GM21381 (cell line): ENCODE results near the gene NME7.
"Not testable (repeated sequence)": the region's sequence is repeated elsewhere in the genome, so short reads cannot be mapped to it uniquely, and the experiment has no call there.

Source experiments
- ATAC-seq: cut with Tn5 transposase; IDR thresholded peaks from one replicate; pipeline ENCODE4 v1.9.1; 2021; ENCODE audit warnings: mild to moderate bottlenecking, moderate library complexity; ENCODE audit not compliant: unreplicated experiment

The NME7 gene, protein sequence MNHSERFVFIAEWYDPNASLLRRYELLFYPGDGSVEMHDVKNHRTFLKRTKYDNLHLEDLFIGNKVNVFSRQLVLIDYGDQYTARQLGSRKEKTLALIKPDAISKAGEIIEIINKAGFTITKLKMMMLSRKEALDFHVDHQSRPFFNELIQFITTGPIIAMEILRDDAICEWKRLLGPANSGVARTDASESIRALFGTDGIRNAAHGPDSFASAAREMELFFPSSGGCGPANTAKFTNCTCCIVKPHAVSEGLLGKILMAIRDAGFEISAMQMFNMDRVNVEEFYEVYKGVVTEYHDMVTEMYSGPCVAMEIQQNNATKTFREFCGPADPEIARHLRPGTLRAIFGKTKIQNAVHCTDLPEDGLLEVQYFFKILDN

GRCh38 chr1:169367686-169368405 lies at the start of gene NME7, which contains the start of gene BLZF1:
Gene NME7 (minus strand): TSS chr1:169367797. CDS start chr1:169367710, 87 bp downstream.
Gene BLZF1 (plus strand): TSS chr1:169368195. CDS start chr1:169369523, 1,328 bp downstream.
- ATAC-seq = peak; percentile 96

DNA sequence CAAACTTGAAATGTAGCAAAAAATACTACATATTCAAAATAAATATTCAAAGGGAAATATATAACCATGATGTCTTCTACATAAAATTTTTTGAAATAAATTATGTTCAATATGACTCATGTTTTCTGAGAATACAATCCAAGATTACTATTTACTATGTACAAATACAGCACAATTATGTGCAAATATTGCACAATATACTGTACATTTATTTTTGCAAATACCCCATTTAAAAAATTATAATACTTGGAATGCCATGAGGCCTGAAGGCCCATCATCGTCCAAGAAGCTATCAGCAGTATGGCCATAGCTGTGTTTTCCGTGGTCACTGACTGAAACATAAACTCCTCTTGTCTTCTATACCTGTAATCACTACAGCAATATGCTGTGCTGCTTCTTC lies 47.4 kb upstream of the NME7 start:
- ATAC-seq = no peak

- ATAC-seq = not testable (repeated sequence)
Measured at GRCh38 chr1:169408340-169408739, 40.7 kb upstream of the NME7 start.

- not testable (repeated sequence) for ATAC-seq
Measured at GRCh38 chr1:169402578-169402977, 35.0 kb upstream of the NME7 start.

DNA sequence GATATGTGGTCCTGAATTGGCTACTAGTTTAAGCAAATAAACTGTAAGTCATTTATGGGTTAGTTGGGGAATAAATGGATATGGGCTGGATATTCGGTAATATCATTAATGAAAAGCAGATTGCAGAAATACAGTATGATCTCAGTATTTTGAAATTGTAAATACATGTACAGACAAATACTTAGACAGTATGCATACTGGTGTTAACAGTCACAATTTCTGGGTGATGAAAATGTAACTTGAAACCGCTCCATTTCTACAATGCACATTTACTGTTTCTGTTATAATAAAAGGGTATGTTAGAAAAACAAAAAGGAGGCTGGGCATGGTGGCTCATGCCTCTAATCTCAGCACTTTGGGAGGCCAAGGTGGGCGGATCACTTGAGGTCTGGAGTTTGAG lies 28.4 kb upstream of the NME7 start:
- no peak for ATAC-seq

DNA sequence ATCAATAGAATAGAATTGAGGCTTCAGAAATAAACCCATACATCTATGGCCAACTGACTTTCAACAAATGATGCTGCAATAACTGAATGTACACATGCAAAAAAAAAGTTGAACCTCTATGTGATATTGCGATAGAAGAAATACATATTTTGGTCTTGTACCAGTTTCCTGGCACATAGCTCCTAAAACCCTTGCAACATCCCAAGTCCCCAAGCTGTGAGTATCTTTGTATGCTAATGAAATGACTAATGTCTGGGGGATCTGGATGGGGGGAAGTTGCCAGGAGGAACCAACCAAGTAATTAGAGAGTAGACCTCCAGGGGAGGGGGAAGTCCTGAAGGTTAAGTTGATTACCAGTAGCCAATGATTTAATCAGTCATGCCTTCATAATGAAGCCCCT lies 24.8 kb upstream of the NME7 start:
- no peak for ATAC-seq

- ATAC-seq = peak; percentile 78
Measured at GRCh38 chr1:169390303-169390702, 22.7 kb upstream of the NME7 start.

DNA sequence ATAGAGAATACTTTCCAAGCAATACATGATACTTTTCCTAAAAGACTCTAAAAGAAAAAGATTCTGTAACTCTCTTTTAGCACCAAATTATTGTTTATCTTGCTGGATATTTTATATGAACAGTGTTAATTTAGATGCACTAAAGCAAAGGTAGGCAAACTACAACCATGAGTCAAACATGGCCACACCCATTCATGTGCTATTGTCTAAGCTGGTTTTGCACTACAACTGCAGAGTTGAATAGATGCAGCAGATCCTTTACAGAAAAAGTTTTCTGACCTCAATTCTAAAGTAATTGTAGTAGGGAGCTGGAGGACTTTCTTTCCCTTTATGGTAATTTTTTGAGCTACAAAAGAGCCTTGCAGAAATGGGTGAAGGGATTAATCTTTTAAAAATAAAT lies 19.8 kb upstream of the NME7 start:
- no peak for ATAC-seq

- ATAC-seq = no peak
Measured at GRCh38 chr1:169383449-169383848, 15.9 kb upstream of the NME7 start.

GRCh38 chr1:169381162-169381561 lies 13.6 kb upstream of the NME7 start:
- ATAC-seq = no peak

GRCh38 chr1:169371404-169371803 lies 3.8 kb upstream of the NME7 start:
- no peak for ATAC-seq

DNA sequence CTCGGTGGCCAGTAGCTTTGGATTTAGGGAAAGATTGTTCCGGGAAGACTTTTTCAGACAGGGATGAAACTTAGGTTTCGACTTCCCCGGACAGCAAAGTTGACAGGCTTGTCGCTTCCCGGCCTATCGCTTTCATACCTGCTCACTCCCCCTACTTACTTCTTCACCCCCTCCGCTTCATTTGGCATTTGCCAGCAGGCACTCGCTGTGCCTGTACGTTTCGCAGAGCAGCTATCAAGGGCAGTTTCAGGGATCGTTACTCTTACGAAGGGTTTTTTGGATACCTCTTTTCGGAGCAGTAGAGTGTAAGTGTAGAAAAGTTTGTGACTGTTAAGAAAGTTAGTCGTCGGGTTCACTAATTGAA lies 791 bp upstream of the NME7 start:
- no peak for ATAC-seq

DNA sequence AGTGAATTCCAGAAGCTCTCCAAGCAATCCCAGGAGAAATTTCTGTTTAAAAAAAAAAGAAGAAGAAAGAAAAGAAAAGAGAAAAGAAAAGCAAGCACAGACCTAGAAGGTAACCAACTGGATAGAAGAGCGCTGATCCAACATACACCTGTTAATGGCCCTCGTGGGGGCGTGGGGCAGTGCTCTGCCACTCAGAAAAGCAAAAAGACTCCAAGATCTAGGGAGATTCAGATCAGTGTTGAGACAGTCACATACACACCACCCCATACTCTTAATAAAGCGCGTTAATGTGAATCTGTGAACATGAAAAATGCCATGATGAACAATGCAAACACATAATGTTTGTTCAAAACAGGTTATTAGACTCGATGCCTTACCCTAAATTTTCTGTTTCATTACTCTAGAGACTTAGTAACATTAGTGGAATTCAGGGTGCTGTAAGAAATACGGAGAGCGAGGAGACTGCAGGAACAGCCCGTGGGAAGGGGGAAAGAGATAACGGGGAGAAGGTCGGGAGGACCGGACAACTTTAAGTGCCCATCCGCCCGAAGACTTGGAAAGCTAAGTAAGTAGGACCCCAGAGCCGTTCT lies 406 bp downstream of the NME7 start:
- ATAC-seq = no peak

- no peak for ATAC-seq
Measured at GRCh38 chr1:169364948-169365347, 2.6 kb downstream of the NME7 start.

DNA sequence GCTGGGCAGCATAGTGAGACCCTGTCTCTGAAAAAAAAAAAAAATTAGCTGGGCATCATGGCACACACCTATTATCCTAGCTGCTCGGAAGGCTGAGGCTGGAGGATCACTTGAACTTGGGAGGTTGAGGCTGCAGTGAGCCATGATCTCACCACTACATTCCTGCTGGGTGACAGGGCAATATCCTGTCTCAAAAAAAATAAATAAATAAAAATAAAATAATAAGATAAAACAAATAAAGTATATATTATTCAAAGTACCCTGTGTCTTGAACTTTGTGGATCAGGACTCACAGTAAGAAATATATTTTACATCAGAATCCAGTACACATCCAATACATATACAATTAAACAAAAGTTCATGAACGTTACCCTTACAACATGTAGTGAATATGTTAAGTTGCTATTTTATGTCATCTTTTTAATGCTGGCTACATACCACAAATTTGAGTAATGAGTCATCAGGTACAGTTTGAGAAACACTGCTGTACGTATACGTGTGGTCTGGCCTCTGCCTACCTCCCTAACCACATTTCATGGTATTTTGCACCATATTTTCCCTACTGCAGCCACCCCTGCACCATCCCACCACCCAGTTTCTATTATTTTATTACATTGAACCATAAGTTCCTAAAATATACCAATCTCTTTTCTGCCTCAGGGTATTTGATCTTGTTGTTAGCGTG lies 4.4 kb downstream of the NME7 start:
- ATAC-seq = peak; percentile 31

- no peak for ATAC-seq
Measured at GRCh38 chr1:169361281-169361680, 6.3 kb downstream of the NME7 start.

- no peak for ATAC-seq
Measured at GRCh38 chr1:169360415-169360814, 7.2 kb downstream of the NME7 start.

- ATAC-seq = no peak
Measured at GRCh38 chr1:169348383-169349036, 19.1 kb downstream of the NME7 start.

- ATAC-seq = no peak
Measured at GRCh38 chr1:169347688-169348382, 19.8 kb downstream of the NME7 start.

GRCh38 chr1:169346036-169346589 lies 21.5 kb downstream of the NME7 start:
- no peak for ATAC-seq
